Glutamatergic neuron (in vitro differentiated cells): ENCODE measurements around the gene TYRP1. TPM values are rescaled to one million over a fixed set of nuclear protein-coding genes. Genes with fewer than 3 reads are reported as not detected.

Source experiments
- DNase-seq: peaks from one replicate; pipeline ENCODE4 v3.0.0; 2022
- H3K27ac Mint-ChIP-seq: one replicate; pipeline ENCODE4 v1.8.0; 2020; ENCODE audit warnings: mild to moderate bottlenecking, mixed read lengths, inconsistent platforms; ENCODE audit not compliant: unreplicated experiment
- H3K27me3 Mint-ChIP-seq: one replicate; pipeline ENCODE4 v1.8.0; 2020; ENCODE audit warnings: mild to moderate bottlenecking, moderate library complexity, mixed read lengths, inconsistent platforms; ENCODE audit not compliant: unreplicated experiment
- H3K36me3 Mint-ChIP-seq: one replicate; pipeline ENCODE4 v1.8.0; 2020; ENCODE audit warnings: mild to moderate bottlenecking, mixed read lengths, inconsistent platforms; ENCODE audit not compliant: unreplicated experiment
- H3K4me1 Mint-ChIP-seq: one replicate; pipeline ENCODE4 v1.8.0; 2020; ENCODE audit warnings: mild to moderate bottlenecking, low read depth, mixed read lengths, inconsistent platforms; ENCODE audit not compliant: unreplicated experiment
- H3K4me3 Mint-ChIP-seq: one replicate; pipeline ENCODE4 v1.8.0; 2020; ENCODE audit warnings: mild to moderate bottlenecking, mixed read lengths, inconsistent platforms; ENCODE audit not compliant: unreplicated experiment
- H3K9me3 Mint-ChIP-seq: one replicate; pipeline ENCODE4 v1.8.0; 2020; ENCODE audit warnings: mild to moderate bottlenecking, moderate library complexity, mixed read lengths, inconsistent platforms; ENCODE audit not compliant: unreplicated experiment
- total RNA-seq: library from RNA; stranded (reverse); fragmentation: NEBNext Ultra II Directional; extraction: Animal tissue kit (Norgen Biotek cat#: 25700); gene quantifications from one replicate; pipeline ENCODE4 v1.2.1, GENCODE V29; 2021; ENCODE audit not compliant: unreplicated experiment
- TF ChIP-seq, protein P1 (sequence below): fragments of 200-600 bp; sonication (generic); IDR thresholded peaks from one replicate; pipeline ENCODE4 v1.5.0; 2021; ENCODE audit not compliant: partially characterized antibody, unreplicated experiment

The TYRP1 gene
- total RNA-seq, 1 donor from 2014 or later = not detected

DNA sequence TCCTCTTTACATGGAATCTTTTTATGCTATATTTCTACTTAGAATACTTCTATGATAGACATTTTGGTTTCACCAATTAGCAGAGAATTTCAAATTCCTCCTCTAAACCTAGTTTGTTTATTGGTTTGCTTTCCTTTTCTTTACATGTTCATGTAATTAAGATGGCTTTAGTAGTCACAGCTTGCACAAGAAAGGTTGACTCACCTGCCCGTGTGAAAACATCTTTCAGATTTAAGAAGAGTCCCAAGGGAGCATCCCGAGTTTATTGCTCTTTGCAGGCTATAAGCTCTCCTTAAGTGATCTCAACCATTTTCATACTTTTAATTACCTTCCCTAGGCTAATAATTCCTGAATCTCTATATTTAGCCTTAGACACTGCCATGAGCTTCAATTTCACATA is 28.9 kb downstream of the TYRP1 start:
- H3K27ac Mint-ChIP-seq = no peak overlapping the region
- peaks cover 49% of the 10 kb centered on the region for H3K4me1 Mint-ChIP-seq

DNA sequence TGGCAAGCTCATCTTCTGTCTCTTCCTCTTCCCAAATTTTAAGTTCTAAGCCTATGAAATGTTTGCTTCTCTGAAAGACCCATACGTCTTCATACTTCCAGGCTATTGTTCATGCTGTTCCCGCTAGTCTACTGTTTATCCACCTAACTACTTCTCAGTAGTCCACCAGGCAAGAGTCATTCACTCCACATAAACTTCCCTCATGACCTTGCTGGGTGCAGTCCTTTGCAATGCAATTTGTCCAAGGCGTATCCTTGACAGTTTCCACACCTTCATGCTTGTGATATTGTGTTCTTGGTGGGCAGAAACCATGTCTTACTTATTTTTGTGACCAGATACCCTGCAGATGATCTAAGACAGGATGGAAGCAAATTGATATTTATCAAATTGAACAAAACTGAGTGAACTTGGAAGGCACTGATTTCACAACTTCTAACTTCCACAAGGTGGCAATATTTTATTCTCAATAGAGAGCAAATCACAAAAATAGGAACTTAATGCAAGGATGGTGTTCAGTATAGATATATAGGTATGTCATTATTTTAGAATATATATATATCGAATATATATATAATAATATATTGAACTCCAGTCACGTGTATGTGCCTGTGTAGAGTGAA is 30.3 kb downstream of the TYRP1 start:
- H3K27ac Mint-ChIP-seq = no peak overlapping the region
- DNase-seq = no peak
- no peak overlapping the region for H3K4me3 Mint-ChIP-seq
- TF ChIP-seq, protein P1, sequence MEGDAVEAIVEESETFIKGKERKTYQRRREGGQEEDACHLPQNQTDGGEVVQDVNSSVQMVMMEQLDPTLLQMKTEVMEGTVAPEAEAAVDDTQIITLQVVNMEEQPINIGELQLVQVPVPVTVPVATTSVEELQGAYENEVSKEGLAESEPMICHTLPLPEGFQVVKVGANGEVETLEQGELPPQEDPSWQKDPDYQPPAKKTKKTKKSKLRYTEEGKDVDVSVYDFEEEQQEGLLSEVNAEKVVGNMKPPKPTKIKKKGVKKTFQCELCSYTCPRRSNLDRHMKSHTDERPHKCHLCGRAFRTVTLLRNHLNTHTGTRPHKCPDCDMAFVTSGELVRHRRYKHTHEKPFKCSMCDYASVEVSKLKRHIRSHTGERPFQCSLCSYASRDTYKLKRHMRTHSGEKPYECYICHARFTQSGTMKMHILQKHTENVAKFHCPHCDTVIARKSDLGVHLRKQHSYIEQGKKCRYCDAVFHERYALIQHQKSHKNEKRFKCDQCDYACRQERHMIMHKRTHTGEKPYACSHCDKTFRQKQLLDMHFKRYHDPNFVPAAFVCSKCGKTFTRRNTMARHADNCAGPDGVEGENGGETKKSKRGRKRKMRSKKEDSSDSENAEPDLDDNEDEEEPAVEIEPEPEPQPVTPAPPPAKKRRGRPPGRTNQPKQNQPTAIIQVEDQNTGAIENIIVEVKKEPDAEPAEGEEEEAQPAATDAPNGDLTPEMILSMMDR = no peak
- H3K36me3 Mint-ChIP-seq = no peaks in the 10 kb centered on the region
- no peaks in the 10 kb centered on the region for H3K27me3 Mint-ChIP-seq
- H3K9me3 Mint-ChIP-seq = peaks cover 1% of the 10 kb centered on the region
- H3K4me1 Mint-ChIP-seq = peaks cover 48% of the 10 kb centered on the region

More for the DNA sequence above, 28.9 kb downstream of the TYRP1 start:
- TF ChIP-seq, protein P1 = no peak
- Mint-ChIP-seq H3K4me3 (no peak overlapping the region), H3K9me3 (peaks cover 3% of the 10 kb centered on the region), H3K27me3 (no peaks in the 10 kb centered on the region), H3K36me3 (no peaks in the 10 kb centered on the region)
- no peak for DNase-seq

GRCh38 chr9:12726795-12727194 is 33.6 kb downstream of the TYRP1 start:
- no peak for DNase-seq
- no peaks in the 10 kb centered on the region for H3K27me3 Mint-ChIP-seq
- peaks cover 27% of the 10 kb centered on the region for H3K4me1 Mint-ChIP-seq
- H3K4me3 Mint-ChIP-seq = no peak overlapping the region
- TF ChIP-seq, protein P1 = no peak
- H3K36me3 Mint-ChIP-seq = no peaks in the 10 kb centered on the region
- H3K27ac Mint-ChIP-seq = no peak overlapping the region
- H3K9me3 Mint-ChIP-seq = no peaks in the 10 kb centered on the region

GRCh38 chr9:12730198-12730597 is 37.0 kb downstream of the TYRP1 start:
- Mint-ChIP-seq H3K27ac (no peak overlapping the region), H3K4me1 (peaks cover 12% of the 10 kb centered on the region), H3K9me3 (no peaks in the 10 kb centered on the region), H3K27me3 (no peaks in the 10 kb centered on the region), H3K36me3 (peaks cover 5% of the 10 kb centered on the region), H3K4me3 (no peak overlapping the region)
- TF ChIP-seq, protein P1 = no peak
- DNase-seq = no peak

DNA sequence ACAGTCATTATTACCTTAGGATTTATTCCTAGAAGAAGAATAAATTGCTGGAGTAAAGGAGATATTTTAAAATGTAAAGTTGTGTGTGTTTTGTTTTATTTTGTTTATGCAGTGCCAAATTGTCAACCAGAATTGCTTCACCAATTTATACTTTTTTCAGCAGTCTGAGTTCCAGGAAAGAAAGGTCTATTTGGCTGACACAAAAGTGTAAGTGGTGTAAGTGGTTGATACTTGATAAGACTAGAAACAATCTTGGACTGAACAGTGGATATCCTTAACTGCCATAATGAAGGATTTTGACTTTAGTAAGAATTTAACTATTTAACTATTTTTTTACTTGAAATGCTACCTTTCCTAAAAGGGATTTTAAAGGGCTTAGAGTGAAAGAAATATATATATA is 37.7 kb downstream of the TYRP1 start:
- Mint-ChIP-seq H3K9me3 (no peaks in the 10 kb centered on the region), H3K36me3 (peaks cover 5% of the 10 kb centered on the region), H3K27ac (no peak overlapping the region), H3K4me3 (no peak overlapping the region), H3K27me3 (no peaks in the 10 kb centered on the region), H3K4me1 (peaks cover 15% of the 10 kb centered on the region)
- TF ChIP-seq, protein P1 = no peak
- no peak for DNase-seq
